ENCODE data around the gene PDZRN3.

PDZRN3 gene

DNA sequence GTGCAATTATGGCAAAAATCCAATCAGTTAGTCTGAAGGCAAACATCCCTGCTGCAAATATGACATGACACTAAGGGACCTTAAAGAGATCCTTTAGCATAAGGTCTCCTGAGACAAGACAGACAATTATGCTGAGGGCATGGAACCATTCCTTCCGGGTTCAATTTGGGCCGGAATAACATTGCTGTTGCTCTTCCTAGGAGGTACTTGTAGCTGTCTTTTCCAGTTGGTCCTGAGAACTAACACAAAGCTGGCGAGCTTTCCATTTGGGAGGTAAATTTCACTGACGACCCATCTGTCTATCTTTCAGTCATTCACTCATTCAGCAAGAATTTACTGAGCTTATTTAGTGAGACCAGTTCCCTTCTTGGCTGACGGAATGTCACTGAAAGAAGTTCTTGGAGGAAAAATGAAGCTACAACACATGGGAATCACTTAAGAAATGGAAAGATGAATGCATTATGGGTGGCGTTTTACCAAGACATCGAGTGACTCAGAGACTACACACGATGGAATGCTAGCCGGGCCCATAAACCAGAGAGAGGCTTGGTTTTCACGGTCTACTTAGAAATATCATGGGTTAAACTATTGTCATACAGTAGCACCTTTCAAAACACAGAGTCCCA lies 215.5 kb downstream of the PDZRN3 start:
- DNase-seq: no peak

DNA sequence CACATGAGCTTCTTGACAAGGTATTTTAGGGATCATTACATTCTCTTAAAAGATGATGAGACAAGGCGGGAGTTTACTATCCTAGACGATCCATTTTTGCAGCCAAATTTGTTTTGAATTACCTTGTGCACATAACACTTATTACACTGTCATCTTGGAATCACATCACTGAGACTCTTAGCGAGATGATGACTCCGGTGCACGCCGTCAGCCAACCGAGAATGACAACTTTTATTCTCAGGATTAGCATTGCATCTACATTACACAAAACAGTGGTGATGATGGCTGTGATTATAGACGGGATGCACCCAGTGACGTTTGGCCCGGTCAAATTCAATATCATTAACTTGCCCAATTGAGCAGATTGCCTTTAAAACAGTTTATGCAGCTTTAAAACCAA lies 216.1 kb downstream of the PDZRN3 start:
- no peak for DNase-seq

DNA sequence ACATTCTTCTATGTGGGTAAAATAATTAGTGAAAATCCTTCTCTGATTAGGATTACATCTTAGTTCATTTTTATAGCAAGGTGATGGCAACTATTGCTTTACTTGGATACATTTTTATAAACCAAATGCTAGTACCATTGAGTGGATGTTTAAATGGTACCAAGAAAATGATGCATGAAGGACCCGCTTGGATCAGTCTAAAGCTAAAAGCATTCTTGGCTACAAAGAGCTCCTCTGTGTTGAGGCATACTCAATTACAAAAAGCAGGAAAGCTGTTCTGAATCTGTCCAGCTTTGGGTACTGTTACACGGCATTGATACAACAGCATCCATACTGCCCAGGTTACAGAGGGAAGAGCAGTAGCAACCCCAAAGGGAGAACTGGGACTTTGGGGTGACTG lies 217.2 kb downstream of the PDZRN3 start:
- DNase-seq: no peak

DNA sequence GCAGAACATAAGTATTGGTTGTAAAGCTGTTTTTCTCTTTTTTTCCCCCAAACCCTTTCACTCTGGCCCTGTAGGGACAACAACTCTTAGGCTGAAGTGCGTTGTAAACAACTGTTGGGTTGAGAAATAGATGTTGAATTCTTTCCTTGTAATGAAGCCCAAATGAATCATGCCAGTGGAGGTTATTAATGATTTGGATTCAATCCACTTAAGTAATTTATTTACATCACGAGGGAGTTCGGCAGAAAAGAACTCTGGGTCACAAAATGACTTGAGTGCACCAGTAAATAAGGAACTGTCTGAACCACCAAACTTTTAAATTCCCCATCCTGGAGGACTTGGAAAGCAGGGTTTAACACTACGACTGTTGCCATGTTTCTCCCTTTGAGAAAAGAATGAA lies 218.9 kb downstream of the PDZRN3 start:
- DNase-seq: no peak

DNA sequence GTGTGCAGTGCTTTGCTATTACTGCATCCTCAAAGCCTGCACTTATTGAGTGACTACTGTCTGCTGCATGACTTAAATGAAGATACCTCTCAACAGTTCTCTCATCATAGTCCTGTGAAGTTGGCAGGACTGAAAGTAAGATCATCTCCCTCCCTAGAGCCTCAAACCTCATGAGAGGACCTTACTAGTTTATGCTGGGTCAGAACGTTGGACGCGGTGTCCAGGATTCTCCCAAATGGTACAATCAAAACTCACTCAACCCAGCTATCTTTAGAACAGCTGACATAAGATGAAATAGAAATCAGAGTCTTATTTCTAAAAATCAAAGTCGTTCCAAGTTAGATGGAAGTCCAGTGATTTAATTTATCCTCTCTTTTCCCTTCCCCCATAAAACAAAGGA lies 219.7 kb downstream of the PDZRN3 start:
- DNase-seq: no peak

DNA sequence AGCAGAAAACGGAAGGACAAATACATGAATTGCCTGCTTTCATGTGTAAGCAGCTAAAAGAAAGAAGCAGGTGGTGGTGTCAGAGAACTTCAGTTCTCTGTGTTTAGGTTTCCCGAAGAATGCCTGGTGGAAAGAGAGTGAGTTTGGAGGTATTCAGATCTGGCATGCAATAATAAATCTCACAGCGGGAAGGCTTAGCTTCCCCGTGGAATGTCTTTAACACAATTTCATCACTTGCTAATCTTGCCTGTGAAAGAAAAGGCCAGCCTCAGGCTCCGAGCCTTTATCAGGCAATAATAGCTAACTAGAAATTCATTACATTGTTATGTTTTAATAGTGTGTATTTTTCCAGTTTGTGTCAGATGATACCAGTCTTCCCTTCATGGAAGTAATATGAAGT lies 220.3 kb downstream of the PDZRN3 start:
- no peak for DNase-seq

DNA sequence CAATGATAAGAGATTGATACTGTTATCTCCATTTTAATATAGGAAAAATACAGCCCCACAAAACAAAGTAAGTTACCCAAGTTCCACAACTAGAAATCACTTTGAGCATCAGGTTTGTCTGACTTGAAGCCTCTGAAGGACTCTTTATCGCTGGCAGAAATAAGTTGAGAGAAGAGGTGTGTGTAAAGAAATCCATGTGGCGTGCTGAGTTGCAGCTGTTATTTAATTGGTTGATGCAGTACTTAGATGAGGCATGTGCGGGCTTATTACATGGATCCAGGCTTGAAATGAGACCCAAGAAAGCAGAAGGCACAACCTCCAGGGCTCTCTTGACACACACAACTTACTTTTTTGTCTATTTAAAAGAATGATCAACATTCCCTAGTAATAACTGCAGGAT lies 221.3 kb downstream of the PDZRN3 start:
- DNase-seq: no peak

DNA sequence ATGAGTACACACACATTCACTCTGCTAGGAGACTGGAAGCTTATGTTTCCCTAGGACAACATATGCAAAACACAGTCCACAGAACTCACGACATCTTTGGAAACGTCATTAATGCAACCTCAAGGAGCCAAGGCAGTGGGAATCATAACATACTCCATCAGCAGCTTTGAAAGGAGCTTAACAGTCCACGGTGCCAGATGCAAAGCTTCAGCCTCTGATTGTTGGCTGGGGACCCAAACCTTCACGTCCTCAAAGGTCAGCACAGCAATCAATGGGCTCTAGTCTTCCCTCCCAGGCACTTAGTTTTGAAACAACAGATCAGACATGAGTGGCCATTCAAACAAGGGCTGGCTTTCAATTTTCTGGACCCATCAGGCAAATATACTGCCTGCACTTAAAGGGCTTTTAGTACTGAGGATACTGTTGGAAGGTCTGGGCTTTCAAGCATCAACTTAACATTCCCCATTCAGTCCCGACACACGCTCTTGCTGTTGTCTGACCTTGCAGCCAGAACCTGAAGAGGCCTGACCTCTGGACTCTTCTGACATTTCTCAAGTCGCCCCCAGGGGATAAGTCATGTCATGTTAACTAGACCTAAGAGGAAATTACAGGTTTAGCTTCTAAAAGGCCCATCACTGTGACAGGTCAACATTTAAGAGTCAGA lies 223.0 kb downstream of the PDZRN3 start:
- DNase-seq: no peak

DNA sequence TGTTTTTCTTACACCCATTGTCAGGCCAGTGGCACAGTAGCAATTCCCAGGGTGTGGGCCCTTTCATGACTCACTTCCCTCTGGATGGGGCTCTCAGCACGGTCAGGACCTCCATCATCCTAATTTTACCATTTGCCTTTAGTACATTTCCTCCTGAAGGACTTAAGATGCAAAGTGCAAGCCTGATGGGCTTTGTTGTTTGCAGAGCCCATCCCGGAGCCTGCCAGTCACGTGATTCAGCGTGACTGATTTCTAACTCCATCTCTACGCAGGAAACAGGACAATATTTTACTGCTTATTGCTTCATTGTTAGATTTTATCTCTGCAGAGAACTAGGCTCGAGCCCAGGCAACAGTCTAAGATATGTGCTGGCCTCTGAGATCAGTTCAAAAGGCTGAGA lies 223.7 kb downstream of the PDZRN3 start:
- DNase-seq: no peak

DNA sequence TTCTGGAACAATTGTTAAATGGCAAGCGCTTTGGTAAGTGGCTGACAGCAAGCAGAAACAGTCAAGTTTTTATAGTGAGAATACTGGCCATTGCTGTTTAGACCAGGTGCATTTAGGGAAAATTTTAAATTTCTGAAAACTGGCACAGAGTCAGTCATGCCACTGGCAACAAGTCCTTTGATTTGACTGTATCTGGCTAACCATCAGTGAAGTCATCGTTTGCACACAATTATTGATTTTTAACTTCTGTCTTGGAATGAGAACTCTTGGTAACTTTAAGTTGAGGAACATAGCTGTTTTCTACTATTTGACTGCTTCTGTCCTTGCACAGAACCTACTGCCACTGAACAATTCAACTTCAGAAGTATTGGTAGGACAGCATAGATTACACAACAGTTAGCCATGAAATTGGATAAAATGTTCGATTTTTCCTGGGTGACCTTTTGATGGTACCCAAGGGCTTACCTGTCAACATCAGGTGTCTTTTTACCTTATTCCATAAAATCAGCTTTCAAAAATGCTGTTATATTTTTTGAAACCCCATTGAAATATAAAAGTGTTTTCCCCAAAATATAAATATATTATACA lies 225.0 kb downstream of the PDZRN3 start:
- DNase-seq: no peak

DNA sequence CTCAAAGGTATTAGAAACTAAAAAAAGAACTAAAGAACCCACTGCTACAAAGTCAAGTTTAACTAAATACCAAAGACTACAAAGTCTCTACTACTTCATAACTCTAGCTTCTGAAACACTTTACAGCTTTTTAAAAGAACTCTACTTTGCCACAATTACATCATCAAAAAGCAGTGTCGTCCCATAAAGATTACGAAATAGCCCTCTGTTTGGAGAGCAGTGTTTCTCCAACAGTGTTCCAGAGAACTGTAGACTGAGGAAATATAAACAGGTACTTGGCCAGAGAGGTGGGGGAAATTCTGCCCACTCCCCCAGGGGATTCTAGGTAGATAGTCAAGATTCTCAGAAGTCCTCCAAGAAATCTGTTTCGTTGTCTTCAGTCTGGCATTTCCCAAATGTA lies 225.6 kb downstream of the PDZRN3 start:
- DNase-seq: no peak

DNA sequence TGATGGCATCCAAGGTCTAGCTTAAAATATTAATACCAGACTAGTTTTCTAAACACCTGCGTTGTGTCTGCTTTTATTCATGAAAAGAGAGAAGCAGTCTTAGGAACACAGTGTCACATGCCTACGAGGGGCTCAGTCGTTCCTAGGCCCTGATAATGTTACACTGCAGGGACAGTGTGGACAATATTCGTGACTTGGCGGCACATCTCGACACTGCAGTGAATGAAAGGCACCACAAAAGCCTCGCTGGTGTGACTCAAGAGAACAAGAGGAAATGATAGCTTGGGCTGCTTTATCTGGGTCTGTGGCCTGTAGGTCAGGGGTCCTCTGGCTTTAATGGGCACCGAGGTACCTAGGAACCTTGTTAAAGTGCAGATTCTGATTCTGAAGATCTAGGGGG lies 226.7 kb downstream of the PDZRN3 start:
- no peak for DNase-seq

DNA sequence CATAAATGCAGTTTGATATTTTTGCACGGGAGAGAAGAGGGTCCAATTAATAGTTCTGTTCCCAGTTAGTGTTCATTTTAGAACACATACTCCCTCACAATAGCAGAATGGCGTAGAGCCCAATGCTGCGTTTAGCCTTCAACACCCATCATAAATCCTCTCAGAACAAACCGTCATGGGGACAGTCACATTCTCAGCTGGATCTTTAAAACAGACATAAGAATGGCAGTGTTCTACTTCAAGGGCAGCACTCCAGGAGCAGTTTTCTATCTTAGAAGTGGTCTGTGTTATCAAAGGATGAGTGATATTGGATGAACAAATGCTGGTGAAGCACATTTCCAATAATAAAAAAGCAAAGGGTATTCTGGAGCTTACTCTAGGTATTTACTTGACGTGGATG lies 230.5 kb downstream of the PDZRN3 start:
- DNase-seq: no peak

DNA sequence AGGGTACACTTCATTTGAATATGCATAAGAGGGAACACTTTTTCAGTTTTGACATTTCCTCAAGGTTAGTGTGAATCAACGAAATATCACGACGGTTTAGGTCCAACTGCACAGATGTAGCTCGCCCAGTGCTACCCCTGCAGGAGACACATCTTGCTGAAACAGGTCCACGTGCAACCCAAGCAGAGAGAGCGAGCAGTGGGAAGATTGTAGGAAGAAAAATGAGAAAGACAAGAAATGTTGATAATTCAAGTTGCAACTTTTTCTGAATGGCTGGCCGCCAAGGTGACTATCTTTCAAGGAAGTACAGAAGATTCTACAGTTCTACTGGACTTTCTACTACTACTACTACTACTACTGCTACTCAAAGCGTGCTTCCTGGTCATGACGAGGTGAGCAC lies 231.7 kb downstream of the PDZRN3 start:
- no peak for DNase-seq

DNA sequence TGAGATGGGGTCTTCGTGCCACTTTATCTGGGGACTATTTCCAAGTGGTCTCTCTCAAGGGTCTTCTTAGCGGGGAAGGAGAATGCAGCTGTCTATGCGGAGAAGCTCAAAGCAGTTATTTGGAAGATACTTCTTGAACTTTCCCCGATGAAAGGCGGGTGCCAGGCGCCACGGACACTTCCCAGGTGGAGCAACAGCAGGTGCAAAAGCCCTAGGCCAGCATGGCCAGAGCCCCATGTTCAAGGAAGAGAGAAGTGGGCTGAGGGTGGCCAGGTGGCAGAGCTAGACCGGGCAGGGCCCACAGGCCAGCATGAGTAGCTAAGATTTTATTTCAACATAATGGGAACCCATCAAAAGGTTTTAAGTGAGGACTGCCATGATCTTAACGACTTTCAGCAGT lies 232.8 kb downstream of the PDZRN3 start:
- DNase-seq: no peak

DNA sequence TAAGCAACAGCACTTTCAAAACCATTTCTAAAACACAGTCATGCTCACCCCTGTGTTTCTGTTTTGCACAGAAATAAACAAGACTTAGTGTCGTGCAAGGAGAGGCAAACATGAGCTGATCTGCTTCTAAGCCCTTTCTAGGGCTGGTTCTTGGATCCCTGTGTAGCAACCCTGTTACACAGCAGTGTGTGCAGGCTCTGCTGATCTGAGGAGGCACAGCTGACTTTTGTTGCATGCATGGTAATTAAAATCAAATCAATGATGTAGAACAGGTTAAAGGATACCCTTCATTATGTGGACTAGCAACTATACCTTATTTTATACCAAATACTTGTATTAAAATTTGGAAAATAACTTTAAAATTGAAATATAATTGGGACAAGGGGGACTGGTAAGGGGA lies 234.8 kb downstream of the PDZRN3 start:
- no peak for DNase-seq

DNA sequence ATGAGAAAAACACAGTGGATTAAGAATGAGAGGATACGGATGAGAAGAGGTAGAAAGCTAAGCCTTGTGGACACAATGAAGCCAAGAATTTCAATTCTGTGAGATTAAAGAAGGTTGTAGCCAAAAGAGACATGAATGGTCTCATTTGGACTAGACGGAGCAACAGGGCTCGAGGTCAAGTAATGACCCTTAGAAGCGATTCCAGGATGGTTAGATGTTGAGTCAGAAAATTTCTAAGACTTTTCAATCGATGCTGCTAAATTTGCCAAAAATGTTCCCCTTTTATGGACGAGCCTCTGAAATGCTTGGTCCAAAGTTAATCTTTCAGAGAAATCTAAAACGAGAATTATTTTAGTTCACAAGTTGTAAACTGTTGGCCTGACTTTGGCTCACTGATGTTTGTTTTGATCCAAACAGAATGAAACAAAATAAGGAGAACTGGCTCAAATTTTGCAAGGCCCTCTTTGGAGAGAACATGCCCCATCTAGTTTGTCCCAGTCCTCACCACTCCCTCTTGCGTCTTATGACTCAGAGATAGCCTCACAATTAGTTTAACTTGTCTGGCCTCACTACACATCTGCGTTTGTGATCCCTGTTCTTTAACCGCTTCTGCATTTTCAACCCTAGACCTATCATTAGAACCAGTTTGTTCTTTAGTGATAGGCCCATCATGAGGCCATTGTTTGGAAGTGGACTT lies 235.5 kb downstream of the PDZRN3 start:
- DNase-seq: no peak

DNA sequence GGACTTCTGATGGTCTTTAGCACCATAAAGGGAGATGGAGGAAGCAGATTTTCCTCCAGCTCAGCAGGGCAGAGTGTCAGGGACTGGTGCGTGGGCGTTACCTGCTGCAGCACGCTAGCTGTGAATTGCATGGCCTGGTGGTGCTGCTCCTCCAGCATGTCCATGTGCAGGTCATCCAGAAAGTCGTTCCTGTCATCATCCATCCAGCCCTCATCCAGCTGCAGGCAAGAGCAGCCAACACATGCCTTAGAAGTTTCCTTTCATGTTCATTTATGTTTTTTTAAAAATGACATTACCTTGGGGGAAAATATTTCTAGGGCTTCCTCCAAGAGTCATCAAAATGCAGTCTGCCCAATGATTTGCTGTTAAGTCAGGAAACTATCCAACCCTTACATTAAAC lies 239.2 kb downstream of the PDZRN3 start:
- DNase-seq: no peak

DNA sequence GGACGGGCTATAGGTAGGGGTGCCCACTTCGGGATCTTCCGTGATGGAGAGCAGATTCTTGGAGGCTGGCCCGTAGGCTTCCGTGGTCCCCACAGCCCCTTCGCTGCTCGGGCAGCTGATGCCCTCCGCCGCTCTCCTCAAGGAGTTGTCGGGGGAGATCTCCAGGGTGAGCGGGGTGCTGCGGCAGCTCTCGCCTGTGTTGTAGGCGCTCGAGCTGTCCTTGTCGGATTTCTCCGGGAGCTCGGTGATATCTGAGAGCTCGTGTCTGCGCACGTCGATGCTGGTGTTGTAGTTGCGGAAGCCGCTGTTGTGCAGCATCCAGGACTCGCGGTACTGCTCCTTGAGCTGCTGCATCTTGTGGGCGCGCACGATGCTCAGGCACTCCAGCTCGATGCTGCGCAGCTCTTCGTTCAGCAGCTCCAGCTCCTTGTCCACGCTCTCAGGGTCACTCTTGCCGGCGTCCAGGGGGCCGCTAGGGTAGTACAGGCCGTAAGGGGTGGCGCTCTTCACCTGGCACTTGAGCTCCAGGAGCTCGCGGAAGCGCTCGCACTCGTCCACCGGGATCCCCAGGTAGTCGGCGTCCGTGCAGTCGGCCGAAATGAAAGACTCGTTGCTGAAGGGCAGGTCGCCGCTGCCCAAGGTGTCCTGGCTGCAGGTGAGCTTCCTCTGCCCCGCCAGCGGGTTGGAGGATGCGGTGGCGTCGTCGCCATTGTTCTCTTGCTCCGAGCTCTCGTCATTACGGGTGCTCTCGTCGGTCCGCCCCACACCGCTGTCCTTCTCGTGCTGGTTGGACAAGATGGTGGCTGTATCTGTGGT lies 240.4 kb downstream of the PDZRN3 start:
- DNase-seq: no peak

DNA sequence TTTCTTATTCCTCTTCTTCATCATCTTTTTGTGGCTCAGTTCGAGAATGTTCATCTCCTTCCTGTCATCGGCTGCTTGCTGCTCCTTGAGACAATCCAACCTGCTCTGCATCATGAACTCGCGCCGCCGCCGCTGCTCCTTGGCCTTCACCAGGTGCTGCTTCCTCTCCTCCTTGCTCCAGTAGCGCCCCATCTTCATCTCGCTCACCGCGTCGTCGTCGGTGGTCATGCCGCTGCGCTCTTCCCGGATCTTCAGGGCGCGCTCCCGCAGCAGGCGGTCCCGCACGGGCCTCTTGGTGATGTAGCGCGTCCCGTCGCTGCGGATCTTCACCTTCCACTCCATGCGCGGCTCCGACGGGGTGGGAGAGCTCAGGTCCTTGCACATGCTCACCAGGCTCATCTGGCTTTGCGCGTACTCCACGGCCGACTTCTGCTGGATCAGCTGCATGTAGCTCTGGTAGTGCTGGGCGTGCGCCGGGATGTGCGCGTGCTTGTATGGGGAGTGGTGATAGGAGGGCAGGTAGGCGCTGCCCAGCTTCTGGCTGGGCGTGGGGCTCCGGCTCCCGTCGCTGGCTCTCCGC lies 241.2 kb downstream of the PDZRN3 start:
- DNase-seq: no peak

DNA sequence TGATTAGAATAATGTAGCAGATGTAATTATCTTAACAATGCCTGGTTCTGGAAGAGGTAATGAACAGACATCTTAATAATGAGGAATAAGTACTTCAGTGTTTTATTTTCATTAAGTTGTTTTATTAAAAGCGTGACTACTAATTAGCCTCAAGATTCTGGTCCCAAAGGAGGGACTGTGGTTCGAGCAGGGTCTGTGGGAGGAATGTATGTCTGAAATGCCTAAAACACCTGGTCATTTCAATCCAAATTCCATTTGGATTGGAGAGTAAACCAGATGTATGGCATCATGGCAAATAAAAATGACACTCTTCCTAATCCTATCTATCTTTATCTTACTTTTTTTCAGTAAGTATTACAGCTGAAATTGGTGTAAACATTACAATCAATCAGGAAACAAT lies 243.2 kb downstream of the PDZRN3 start:
- no peak for DNase-seq

DNA sequence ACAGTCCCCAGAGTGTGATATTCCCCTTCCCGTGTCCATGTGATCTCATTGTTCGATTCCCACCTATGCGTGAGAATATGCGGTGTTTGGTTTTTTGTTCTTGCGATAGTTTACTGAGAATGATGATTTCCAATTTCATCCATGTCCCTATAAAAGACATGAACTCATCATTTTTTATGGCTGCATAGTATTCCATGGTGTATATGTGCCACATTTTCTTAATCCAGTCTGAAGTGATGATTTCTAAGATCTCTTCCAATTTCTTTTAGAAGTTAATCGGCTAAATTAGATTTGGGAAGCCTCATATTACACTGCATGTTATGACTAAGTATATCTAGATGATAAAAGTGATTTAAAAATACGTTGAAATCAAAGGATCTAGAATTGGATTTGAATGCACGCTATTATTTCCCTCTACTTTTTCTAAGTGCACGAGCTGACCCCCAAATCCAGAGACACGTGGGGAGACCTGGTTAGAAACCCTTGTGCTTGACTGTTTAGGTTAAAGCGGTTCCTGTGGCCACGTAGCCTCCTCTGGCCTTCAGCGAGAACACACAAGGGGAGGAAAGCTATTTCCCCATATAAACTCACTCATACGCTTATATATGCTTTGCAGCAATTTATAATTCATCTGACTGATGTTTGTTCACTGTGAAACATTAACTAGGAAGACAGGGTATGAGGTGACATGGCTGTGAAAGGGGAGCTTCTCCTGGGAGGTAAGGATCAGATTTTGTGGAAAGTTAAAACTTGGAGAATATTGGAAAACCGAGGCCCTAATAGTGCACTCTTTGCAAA lies 243.8 kb downstream of the PDZRN3 start:
- DNase-seq: no peak
